Upper lobe of left lung (tissue), 6 donors: ENCODE measurements around the gene AGBL3. TPM values are rescaled to one million over a fixed set of nuclear protein-coding genes. Genes with fewer than 3 reads are reported as not detected.
"Not testable (repeated sequence)": the region's sequence is repeated elsewhere in the genome, so short reads cannot be mapped to it uniquely, and the experiment has no call there.

Experiments
- ATAC-seq, 2 donors: fragments of 200-7000 bp; cut with Tn5 transposase; one replicate each; pipeline ENCODE4 v1.9.1; 2022; ENCODE audit warnings: mild to moderate bottlenecking in 2 of 2, moderate library complexity in 2 of 2; ENCODE audit not compliant: low FRiP score in 2 of 2
- DNase-seq, 2 donors: peaks; one replicate each; pipeline ENCODE4 v3.0.0-alpha.2; 2019 to 2020
- H3K27ac ChIP-seq, 4 donors: fragments of 200-600 bp; sonication (generic); one replicate each; pipeline ENCODE4 v1.5.1; 2016 to 2019
- H3K27me3 ChIP-seq, 4 donors: fragments of 200-600 bp; sonication (generic); one replicate each; pipeline ENCODE4 v1.5.1; 2017 to 2019
- H3K36me3 ChIP-seq, 4 donors: fragments of 200-600 bp; sonication (generic); one replicate each; pipeline ENCODE4 v1.5.1; 2016 to 2019
- H3K4me1 ChIP-seq, 4 donors: fragments of 200-600 bp; sonication (generic); one replicate each; pipeline ENCODE4 v1.5.1; 2018 to 2019
- H3K4me3 ChIP-seq, 4 donors: fragments of 200-600 bp; sonication (generic); one replicate each; pipeline ENCODE4 v1.5.1; 2017 to 2019; ENCODE audit warnings: mild to moderate bottlenecking in 2 of 4, moderate library complexity in 1 of 4
- H3K9me3 ChIP-seq, 4 donors: fragments of 200-600 bp; sonication (generic); one replicate each; pipeline ENCODE4 v1.5.1; 2018 to 2019
- CTCF ChIP-seq, 6 experiments: fragments of 450-650 bp in 4 of 6; fragments of 200-600 bp in 2 of 6; sonication (generic) in 2 of 6; IDR thresholded peaks; one replicate each; pipeline ENCODE4 v1.5.1; 2016 to 2019; ENCODE audit warnings: antibody characterized with exemption in 6 of 6
- EP300 ChIP-seq, 4 donors: sonication (generic); formaldehyde crosslinking; IDR thresholded peaks; one replicate each; pipeline ENCODE4 v1.5.1; 2017; ENCODE audit warnings: antibody characterized with exemption in 4 of 4, control low read depth in 2 of 4
- POLR2A ChIP-seq, 4 donors: fragments of 450-650 bp; IDR thresholded peaks; one replicate each; pipeline ENCODE4 v1.5.1; 2016 to 2017; ENCODE audit warnings: antibody characterized with exemption in 4 of 4, mild to moderate bottlenecking in 2 of 4
- POLR2AphosphoS5 ChIP-seq, 2 donors: sonication (generic); formaldehyde crosslinking; IDR thresholded peaks; one replicate each; pipeline ENCODE4 v1.5.1; 2017; ENCODE audit warnings: antibody characterized with exemption in 2 of 2
- WGBS, 2 donors: methylation state at CpG; one replicate each; pipeline ENCODE4 v1.1.5; 2017 to 2018; 5-methylcytosine and 5-hydroxymethylcytosine counted together
- total RNA-seq, 6 donors: library from RNA; depleted of rRNA in 4 of 6; stranded (reverse); fragments of >200 nt in 4 of 6; gene quantifications; one replicate each; pipeline versions ENCODE4 v1.1.0 to v1.2.1, GENCODE V29; 2016 to 2021
- donor health status: DM: no; HTN: no; CAD: no; lungs with moderate emphysema.
- donor health status: DM: no; HTN: yes; CAD: no; lungs with severe emphysema.

AGBL3 gene
- total RNA-seq, 6 donors from 2014 or later: 1.0 to 5.2 (median 2.5) TPM

GRCh38 chr7:135035252-135035651, 48.9 kb downstream of the AGBL3 start:
- no peak for TF ChIP-seq CTCF (IDR thresholded peaks at IDR 0.05)
- no peak for TF ChIP-seq POLR2A (IDR thresholded peaks at IDR 0.05)
- no peak for TF ChIP-seq POLR2AphosphoS5 (IDR thresholded peaks at IDR 0.05)
- TF ChIP-seq EP300 (IDR thresholded peaks at IDR 0.05): no peak
- Histone ChIP-seq H3K27me3 (no peaks in the 10 kb centered on the region), H3K27ac (no peak overlapping the region), H3K36me3 (no peaks in the 10 kb centered on the region), H3K4me1 (no peaks in the 10 kb centered on the region), H3K9me3 (no peaks in the 10 kb centered on the region), H3K4me3 (no peak overlapping the region)
- ATAC-seq: no peak
- 81 to 82% methylated on average over 2 of the region's 2 CpGs for WGBS, 2 donors
- no peak for DNase-seq

- 88 to 94% methylated on average over 11 to 12 of the region's 12 CpGs for WGBS, 2 donors
Measured at GRCh38 chr7:135067017-135067416, 80.7 kb downstream of the AGBL3 start.

GRCh38 chr7:135074096-135074495, 87.8 kb downstream of the AGBL3 start:
- 97 to 100% methylated on average over 1 of the region's 1 CpG for WGBS, 2 donors
- no peak for TF ChIP-seq CTCF (IDR thresholded peaks at IDR 0.05)
- no peak for TF ChIP-seq POLR2AphosphoS5 (IDR thresholded peaks at IDR 0.05)
- TF ChIP-seq POLR2A (IDR thresholded peaks at IDR 0.05): no peak
- TF ChIP-seq EP300 (IDR thresholded peaks at IDR 0.05): no peak
- Histone ChIP-seq H3K9me3 (no peaks in the 10 kb centered on the region), H3K4me3 (no peak overlapping the region), H3K4me1 (no peaks in the 10 kb centered on the region), H3K36me3 (no peaks in the 10 kb centered on the region), H3K27ac (no peak overlapping the region), H3K27me3 (no peaks in the 10 kb centered on the region)
- ATAC-seq (no peak), DNase-seq (no peak)

More at GRCh38 chr7:135067017-135067416, 80.7 kb downstream of the AGBL3 start:
- not testable (repeated sequence) for H3K4me3 ChIP-seq, H3K36me3 ChIP-seq, ATAC-seq, H3K27ac ChIP-seq, H3K27me3 ChIP-seq, H3K9me3 ChIP-seq, H3K4me1 ChIP-seq
- peak in 1 of 2 donors; percentile 16 for DNase-seq

- Histone ChIP-seq H3K27me3 (no peaks in the 10 kb centered on the region), H3K36me3 (no peaks in the 10 kb centered on the region), H3K4me1 (no peaks in the 10 kb centered on the region), H3K4me3 (no peak overlapping the region), H3K27ac (no peak overlapping the region), H3K9me3 (no peaks in the 10 kb centered on the region)
- no peak for ATAC-seq
- 49 to 93% methylated on average over 1 of the region's 1 CpG for WGBS, 2 donors
- no peak for DNase-seq
- TF ChIP-seq CTCF (IDR thresholded peaks at IDR 0.05): no peak
- TF ChIP-seq EP300 (IDR thresholded peaks at IDR 0.05): no peak
- no peak for TF ChIP-seq POLR2AphosphoS5 (IDR thresholded peaks at IDR 0.05)
- no peak for TF ChIP-seq POLR2A (IDR thresholded peaks at IDR 0.05)
Measured at GRCh38 chr7:135074531-135074930, 88.2 kb downstream of the AGBL3 start.

GRCh38 chr7:135075716-135076115, 89.4 kb downstream of the AGBL3 start:
- H3K36me3 ChIP-seq: no peaks in the 10 kb centered on the region
- H3K27me3 ChIP-seq: no peaks in the 10 kb centered on the region
- H3K9me3 ChIP-seq: no peaks in the 10 kb centered on the region
- no peaks in the 10 kb centered on the region for H3K4me1 ChIP-seq
- no peak overlapping the region for H3K4me3 ChIP-seq
- no peak for TF ChIP-seq POLR2A (IDR thresholded peaks at IDR 0.05)
- TF ChIP-seq CTCF (IDR thresholded peaks at IDR 0.05): no peak
- TF ChIP-seq POLR2AphosphoS5 (IDR thresholded peaks at IDR 0.05): no peak
- no peak for TF ChIP-seq EP300 (IDR thresholded peaks at IDR 0.05)
- ATAC-seq (no peak), DNase-seq (no peak)
- WGBS, 2 donors: 85% methylated on average over 3 of the region's 3 CpGs
- no peak overlapping the region for H3K27ac ChIP-seq
